HK-2 (cell line): ENCODE data around the gene FAM163A.
"Not testable (repeated sequence)": the region's sequence is repeated elsewhere in the genome, so short reads cannot be mapped to it uniquely, and the experiment has no call there.

Experiments
- DNase-seq: peaks from one replicate; pipeline ENCODE4 v3.0.0-alpha.2; 2018; ENCODE audit not compliant: unreplicated experiment

FAM163A gene

GRCh38 chr1:179815641-179816040 lies 72.5 kb downstream of the FAM163A start:
- no peak for DNase-seq

GRCh38 chr1:179816196-179816960 lies 73.3 kb downstream of the FAM163A start:
- DNase-seq: peak; percentile 9

GRCh38 chr1:179817056-179817455 lies 74.0 kb downstream of the FAM163A start:
- DNase-seq: no peak

- no peak for DNase-seq
Measured at GRCh38 chr1:179817789-179818188, 74.7 kb downstream of the FAM163A start.

GRCh38 chr1:179818260-179818659 lies 75.2 kb downstream of the FAM163A start:
- no peak for DNase-seq

GRCh38 chr1:179818743-179819173 lies 75.7 kb downstream of the FAM163A start:
- DNase-seq: no peak

GRCh38 chr1:179820226-179820970 lies 77.3 kb downstream of the FAM163A start:
- no peak for DNase-seq

GRCh38 chr1:179821524-179821923 lies 78.4 kb downstream of the FAM163A start:
- no peak for DNase-seq

GRCh38 chr1:179822065-179822464 lies 79.0 kb downstream of the FAM163A start:
- no peak for DNase-seq

- no peak for DNase-seq
Measured at GRCh38 chr1:179823693-179824092, 80.6 kb downstream of the FAM163A start.

GRCh38 chr1:179824265-179824664 lies 81.2 kb downstream of the FAM163A start:
- no peak for DNase-seq

GRCh38 chr1:179825206-179825605 lies 82.1 kb downstream of the FAM163A start:
- DNase-seq: no peak

GRCh38 chr1:179825798-179826460 lies 82.8 kb downstream of the FAM163A start:
- DNase-seq: no peak

- DNase-seq: no peak
Measured at GRCh38 chr1:179826626-179827280, 83.7 kb downstream of the FAM163A start.

GRCh38 chr1:179828554-179829110 lies 85.5 kb downstream of the FAM163A start:
- no peak for DNase-seq

GRCh38 chr1:179831225-179831624 lies 88.1 kb downstream of the FAM163A start:
- no peak for DNase-seq

GRCh38 chr1:179831852-179832699 lies 89.0 kb downstream of the FAM163A start:
- DNase-seq: peak; percentile 37

- DNase-seq: not testable (repeated sequence)
Measured at GRCh38 chr1:179836686-179837445, 93.8 kb downstream of the FAM163A start.

- no peak for DNase-seq
Measured at GRCh38 chr1:179840107-179840506, 97.0 kb downstream of the FAM163A start.

GRCh38 chr1:179848233-179848632 lies 105.1 kb downstream of the FAM163A start:
- DNase-seq: no peak
